HuH-7 (cell line): ENCODE data around the gene CFLAR.

Source experiments
- DNase-seq: peaks from one replicate; pipeline ENCODE4 v3.0.0; 2011; ENCODE audit warnings: low spot score

Gene CFLAR

GRCh38 chr2:201219328-201220096, 103.5 kb downstream of the CFLAR start:
- DNase-seq: no peak

GRCh38 chr2:201220102-201220570, 104.2 kb downstream of the CFLAR start:
- DNase-seq: no peak

GRCh38 chr2:201223089-201224073, 107.4 kb downstream of the CFLAR start:
- DNase-seq: no peak
